ES-I3 (cell line): Measurements from ENCODE around the gene AKAP14.
"Not testable (repeated sequence)": the region's sequence is repeated elsewhere in the genome, so short reads cannot be mapped to it uniquely, and the experiment has no call there.

Experiments used
- H3K36me3 ChIP-seq: 2 replicates; pipeline ENCODE4 v1.6.1; 2013; ENCODE audit warnings: mild to moderate bottlenecking, low read length, control low read depth, moderate library complexity; ENCODE audit not compliant: insufficient read depth
- H3K4me1 ChIP-seq: 2 replicates; pipeline ENCODE4 v1.6.1; 2013; ENCODE audit warnings: mild to moderate bottlenecking, control low read depth, low read length; ENCODE audit not compliant: insufficient read depth
- H3K9ac ChIP-seq: 2 replicates; pipeline ENCODE4 v1.6.1; 2013; ENCODE audit warnings: low read depth, mild to moderate bottlenecking, low read length, moderate library complexity
- H3K9me3 ChIP-seq: 2 replicates; pipeline ENCODE4 v1.6.1; 2013; ENCODE audit warnings: mild to moderate bottlenecking, low read length, moderate library complexity; ENCODE audit not compliant: control insufficient read depth, insufficient read depth

Gene AKAP14

DNA sequence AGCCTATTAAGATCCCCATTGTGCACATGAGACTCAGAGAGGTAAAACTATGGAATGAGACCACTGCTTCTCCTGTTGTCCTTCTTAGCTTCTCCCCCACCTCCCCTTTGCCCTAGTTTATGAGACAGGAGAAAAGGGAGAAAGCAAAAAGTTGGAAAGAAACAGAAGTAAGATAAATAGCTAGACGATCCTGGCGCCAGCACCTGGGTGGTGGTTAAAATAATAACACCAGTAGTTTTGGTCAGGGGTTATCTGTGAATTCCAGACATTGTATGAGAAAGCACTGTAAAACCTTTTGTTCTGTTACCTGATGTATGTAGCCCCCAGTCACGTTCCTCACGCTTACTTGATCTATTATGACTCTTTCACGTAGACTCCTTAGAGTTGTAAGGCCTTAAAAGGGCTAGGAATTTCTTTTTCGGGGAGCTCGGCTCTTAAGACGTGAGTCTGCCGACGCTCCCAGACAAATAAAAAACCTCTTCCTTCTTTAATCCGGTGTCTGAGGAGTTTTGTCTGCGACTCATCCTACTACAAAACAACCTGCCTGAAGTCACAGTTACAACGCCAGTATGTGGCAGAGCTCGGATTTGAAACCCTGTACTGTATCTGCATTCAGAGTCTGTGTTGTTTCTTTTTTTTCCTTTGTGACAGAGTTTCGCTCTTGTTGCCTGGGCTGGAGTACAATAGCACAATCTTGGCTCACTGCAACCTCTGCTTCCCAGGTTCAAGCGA, 3.6 kb upstream of the AKAP14 start:
- not testable (repeated sequence) for H3K9me3 ChIP-seq, H3K9ac ChIP-seq, H3K36me3 ChIP-seq
- H3K4me1 ChIP-seq: peaks cover 12% of the 10 kb centered on the region; the same call in 1 of the 2 replicates

DNA sequence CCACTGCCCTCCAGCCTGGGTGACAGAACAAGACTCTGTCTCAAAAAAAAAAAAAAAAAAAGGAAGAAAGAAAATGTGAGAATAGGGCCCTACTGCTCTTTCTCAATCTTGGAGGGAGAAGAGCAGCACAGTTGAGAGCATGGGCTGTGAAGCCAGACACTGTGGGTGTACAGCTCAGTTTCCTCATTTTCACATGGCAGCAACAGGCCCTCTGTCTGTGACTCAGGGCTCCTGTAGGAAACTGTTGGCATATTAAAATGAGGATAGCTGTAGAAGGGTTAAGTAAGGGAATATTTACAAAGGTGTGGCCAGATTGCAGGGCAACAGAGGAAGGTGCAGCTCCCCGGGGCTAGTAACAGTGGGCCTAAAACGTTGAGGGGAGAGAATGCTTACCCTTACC, 3.4 kb downstream of the AKAP14 start:
- peaks cover 11% of the 10 kb centered on the region; the same call in 1 of the 2 replicates for H3K4me1 ChIP-seq
- H3K9ac ChIP-seq: no peak overlapping the region
- H3K9me3 ChIP-seq: no peaks in the 10 kb centered on the region
- H3K36me3 ChIP-seq: no peaks in the 10 kb centered on the region

DNA sequence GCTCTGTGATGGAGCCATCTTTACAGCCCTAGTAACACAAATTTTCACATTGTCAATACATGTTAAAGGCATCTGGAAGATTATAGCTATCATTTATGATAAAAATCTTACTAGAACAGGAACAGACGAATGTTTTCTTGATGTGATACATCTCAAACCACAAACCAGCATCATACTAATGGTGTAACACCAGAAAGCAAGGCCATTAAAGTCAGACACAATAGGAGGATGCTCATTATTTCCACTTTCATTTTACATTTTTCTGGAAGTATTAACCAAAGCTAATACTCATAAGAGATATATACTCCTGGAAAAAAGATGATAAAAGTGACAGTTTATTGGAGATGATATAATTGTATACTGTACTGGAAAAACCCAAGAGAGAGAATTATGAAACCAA, 5.3 kb downstream of the AKAP14 start:
- no peak overlapping the region for H3K9ac ChIP-seq
- H3K36me3 ChIP-seq: no peaks in the 10 kb centered on the region
- H3K9me3 ChIP-seq: no peaks in the 10 kb centered on the region
- H3K4me1 ChIP-seq: peaks cover 7% of the 10 kb centered on the region; the same call in 1 of the 2 replicates

DNA sequence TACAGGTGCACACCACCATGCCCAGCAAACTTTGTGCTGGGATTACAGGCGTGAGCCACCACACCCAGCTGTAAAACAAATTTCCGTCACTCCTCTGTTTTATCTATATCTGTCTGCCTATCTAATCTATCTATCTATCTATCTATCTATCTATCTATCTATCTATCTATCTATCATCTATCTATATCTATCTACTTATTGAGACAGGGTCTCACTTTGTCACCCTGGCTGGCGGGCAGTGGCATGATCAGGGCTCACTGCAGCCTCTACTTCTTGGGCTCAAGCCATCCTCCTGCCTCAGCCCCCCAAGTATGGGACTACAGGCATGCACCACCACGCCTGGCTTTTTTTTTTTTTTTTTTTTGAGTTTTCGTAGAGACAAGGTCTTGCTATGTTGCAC, 20.6 kb downstream of the AKAP14 start:
- Histone ChIP-seq H3K4me1 (no peaks in the 10 kb centered on the region), H3K9ac (no peak overlapping the region), H3K36me3 (no peaks in the 10 kb centered on the region), H3K9me3 (no peaks in the 10 kb centered on the region)

DNA sequence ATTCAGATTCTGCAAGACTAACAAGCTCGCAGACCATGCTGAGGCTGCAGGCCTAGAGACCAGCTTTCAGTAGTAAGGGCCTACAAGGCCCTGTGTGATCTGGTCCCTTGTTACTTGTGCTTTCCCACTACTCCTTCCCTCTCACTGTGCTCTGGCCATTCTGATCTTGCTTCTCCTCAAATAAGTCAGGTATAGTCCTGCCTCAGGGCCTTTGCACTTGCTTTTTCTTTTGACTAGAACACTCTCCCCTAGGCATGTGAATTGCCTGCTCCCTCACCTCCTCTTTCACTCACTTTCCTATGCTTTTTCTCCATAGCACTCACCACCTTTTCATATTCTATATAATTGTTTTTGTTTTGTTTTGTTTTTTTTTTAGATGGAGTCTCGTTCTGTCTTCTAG, 22.2 kb downstream of the AKAP14 start:
- no peaks in the 10 kb centered on the region for H3K36me3 ChIP-seq
- no peaks in the 10 kb centered on the region for H3K9me3 ChIP-seq
- H3K4me1 ChIP-seq: no peaks in the 10 kb centered on the region
- H3K9ac ChIP-seq: no peak overlapping the region

DNA sequence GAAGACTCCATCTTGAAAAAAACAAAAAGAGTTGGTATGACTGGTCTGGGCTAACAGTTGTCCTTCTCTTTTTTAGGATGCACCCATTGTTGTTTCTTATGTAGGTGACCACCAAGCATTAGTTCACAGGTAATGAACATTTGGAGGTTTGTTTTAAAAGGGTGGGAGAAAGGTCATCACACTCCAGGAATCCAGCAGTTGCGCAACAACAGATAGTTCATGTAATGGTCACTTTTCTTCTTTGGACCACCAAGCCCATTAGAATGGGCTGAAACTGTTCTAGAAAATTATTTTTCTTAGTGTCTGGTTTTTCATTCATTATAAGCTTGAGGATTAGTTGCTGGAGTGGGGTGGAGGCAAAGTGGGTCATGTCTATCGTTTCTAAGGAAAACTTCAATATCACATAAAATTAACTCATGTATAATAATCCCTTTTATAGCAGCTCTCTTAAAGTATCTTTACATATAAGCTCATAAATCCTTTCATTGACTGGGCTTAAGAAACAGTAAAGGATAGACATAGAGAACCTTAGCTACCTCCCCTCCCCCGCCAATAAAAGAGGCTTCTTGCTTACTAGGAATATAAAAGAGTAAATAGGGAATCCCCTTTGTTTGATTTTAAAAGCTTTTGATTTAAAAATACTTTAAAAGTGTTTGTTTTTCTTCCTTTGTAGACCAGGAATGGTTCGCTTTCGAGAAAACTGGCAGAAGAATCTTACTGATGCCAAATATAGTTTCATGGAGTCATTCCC, 24.3 kb downstream of the AKAP14 start:
- H3K9me3 ChIP-seq: no peaks in the 10 kb centered on the region
- H3K36me3 ChIP-seq: no peaks in the 10 kb centered on the region
- H3K9ac ChIP-seq: no peak overlapping the region
- no peaks in the 10 kb centered on the region for H3K4me1 ChIP-seq

DNA sequence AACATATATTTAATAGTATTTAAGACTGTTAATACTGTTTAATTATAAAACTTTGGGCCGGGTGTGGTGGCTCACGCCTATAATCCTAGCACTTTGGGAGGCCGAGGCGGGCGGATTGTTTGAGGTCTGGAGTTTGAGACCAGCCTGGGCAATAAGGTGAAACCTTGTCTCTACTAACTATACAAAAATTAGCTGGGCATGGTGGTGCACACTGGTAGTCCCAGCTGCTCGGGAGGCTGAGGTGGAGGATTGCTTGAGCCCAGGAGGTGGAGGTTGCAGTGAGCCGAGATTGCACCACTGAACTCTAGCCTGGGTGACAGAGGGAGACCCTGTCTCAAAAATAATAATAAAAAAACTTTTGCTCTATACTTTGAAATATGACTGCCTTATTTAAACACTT, 26.7 kb downstream of the AKAP14 start:
- not testable (repeated sequence) for H3K4me1 ChIP-seq, H3K9me3 ChIP-seq, H3K9ac ChIP-seq

DNA sequence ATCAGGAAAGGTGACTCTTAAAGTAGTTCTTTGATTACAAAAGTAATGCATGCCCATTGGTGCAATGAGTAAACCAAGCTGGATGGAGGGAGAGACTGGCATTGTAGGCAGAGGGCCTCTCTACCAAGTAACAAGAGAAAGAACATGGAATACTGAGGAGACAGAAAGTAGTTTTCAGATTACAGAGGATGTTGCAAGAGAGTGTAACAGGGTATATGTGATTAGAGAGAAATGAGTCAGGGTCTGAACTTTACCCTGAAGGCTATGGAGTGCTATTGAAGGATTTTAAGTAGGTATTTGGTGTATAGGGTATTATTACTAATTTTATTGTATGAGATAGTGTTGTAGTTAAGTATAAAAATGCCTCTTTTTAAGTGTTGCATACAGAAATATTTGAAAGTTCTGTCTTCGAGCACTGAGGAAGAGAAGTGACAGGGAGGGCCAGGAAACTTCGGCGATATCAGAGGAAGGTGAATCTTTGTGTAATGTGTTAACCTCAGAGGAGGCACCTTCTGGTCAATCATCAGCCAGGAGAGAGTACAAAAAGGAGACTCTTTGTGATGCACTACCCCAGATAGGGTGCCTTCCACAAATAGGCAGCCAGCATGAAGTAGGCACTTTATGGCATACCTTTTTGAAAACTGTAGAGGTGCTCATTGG, 39.7 kb downstream of the AKAP14 start:
- Histone ChIP-seq H3K9ac (no peak overlapping the region), H3K4me1 (no peaks in the 10 kb centered on the region), H3K36me3 (peaks cover 4% of the 10 kb centered on the region)

More for the DNA sequence above, 26.7 kb downstream of the AKAP14 start:
- not testable (repeated sequence) for H3K36me3 ChIP-seq

DNA sequence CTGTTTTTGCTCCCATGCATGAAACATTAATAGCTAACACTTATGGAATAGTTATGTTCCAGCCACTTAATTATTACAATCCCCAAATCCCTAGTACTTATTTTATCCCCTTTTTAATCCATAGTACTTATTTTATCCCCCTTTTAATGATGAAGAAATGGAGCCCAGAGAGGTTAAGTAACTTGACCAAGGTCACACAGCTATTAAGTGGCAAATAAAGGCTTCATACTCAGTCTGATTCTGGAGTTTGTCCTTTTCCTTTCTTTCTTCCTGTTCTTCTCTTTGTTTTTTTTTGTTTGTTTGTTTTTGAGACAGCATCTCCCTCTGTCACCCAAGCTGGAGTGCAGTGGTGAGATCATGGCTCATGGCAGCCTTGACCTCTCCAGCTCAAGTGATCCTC, 45.6 kb downstream of the AKAP14 start:
- no peaks in the 10 kb centered on the region for H3K9me3 ChIP-seq
- no peak overlapping the region for H3K9ac ChIP-seq
- H3K4me1 ChIP-seq: no peaks in the 10 kb centered on the region
- no peaks in the 10 kb centered on the region for H3K36me3 ChIP-seq

More for the DNA sequence above, 39.7 kb downstream of the AKAP14 start:
- no peaks in the 10 kb centered on the region for H3K9me3 ChIP-seq

DNA sequence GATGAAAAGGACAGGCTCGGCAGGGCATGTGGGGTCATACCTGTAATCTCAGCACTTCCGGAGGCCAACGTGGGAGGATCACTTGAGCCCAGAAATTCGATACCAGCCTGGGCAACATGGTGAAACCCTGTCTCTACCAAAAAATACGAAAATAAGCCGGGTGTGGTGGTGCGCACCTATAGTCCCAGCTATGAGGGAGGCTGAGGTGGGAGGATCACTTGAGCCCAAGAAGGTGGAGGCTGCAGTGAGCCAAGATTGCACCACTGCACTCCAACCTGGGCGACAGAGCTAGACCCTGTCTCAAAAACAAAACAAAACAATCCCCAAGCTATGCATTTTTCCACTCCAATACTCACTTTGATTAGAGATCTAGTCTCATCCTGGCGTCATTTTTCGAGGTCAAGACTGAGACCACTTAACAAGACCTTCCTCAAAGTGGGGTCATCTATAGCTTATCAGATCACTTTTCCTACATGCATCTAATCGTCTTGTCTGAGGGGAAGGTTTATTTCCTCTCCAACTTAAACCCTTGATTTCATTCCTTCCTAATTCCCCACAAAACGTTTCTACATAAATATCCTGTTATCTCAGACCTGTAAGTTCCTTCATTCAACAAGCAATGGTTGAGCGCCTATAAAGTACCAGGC, 46.6 kb downstream of the AKAP14 start:
- no peaks in the 10 kb centered on the region for H3K4me1 ChIP-seq
- H3K9ac ChIP-seq: peak overlapping the region; percentile 46
- H3K36me3 ChIP-seq: no peaks in the 10 kb centered on the region
- no peaks in the 10 kb centered on the region for H3K9me3 ChIP-seq

DNA sequence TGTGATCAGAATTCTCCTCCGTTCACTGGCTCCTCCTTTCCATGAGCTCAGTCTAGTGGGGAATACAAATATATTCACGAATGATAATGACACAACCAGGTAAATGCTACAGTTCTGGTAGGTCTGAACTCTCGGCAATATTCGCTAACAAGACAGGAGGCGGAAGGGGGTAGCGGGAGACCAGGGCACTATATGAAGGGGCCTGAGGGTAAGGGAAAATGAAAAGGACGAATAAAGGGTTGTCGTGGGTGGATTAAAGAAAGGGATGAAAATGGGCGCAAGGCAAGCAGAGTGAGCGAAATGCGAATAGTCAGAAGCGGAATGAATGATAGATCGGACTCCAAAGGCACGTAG, 47.1 kb downstream of the AKAP14 start:
- Histone ChIP-seq H3K9me3 (no peaks in the 10 kb centered on the region), H3K36me3 (no peaks in the 10 kb centered on the region), H3K4me1 (no peaks in the 10 kb centered on the region), H3K9ac (peak overlapping the region; percentile 46)

DNA sequence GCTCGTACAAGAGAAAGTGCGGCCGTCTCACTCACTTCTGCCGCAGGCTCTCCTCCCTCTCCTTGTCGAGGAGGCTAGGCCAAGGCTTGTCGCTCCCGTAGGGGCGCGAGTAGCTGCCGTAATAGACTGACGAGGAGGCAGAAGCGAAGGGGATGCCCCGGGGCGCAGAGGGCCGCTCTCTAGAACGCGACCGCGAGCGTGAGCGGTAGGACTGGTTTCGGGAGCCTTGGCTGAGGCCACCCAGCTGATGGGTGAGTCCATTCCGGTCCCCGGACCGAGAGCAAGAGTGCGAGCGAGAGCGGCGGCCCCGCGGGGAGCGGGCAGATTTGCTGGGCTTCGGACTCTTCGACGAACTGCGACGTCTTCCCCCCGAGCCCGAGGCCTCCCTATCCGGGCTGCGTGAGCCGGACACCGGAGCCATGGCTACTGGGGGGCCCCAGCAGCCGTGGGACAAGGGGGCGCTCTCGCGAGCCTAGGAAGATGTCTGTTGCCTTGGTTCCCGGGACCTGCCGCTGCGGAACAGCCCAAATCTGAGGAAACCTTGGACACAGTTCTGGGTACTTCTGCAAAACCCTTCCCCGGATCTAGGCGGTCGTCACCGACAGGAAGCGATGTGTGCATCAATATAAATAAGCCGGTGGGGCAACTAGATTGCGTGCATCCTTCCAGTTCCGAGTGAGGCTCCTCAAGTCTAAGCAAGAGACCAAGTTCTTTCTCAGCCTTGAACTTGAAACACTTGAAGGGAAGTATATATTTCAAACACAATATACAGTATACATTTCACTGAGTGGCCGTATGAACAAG, 47.7 kb downstream of the AKAP14 start, which contains the start of gene NKAP:
TSS of gene NKAP (minus strand) at position 567 of the 804 bp plus-strand sequence. CDS start at position 421, 146 bp downstream.
- no peaks in the 10 kb centered on the region for H3K4me1 ChIP-seq
- H3K9me3 ChIP-seq: no peaks in the 10 kb centered on the region
- no peaks in the 10 kb centered on the region for H3K36me3 ChIP-seq
- H3K9ac ChIP-seq: peak within 1 kb of the TSS; percentile 46

DNA sequence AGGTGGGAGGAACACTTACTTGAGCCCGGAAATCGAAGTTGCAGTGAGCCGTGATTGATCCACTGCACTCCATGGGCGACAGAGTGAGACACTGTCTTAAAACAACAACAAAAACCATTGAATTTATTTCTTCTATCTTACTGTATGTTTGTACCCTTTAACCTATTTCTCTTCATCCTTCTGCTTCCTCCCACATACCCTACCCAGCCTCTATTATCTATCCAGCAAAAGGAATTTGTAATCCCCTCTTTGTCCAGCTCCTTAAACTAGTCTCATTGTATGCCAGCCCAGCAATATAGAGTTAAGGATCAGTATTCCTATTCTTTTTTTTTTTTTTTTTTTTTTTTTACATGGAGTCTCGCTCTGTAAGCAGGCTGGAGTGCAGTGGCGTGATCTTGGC, 49.8 kb downstream of the AKAP14 start:
- H3K36me3 ChIP-seq: no peaks in the 10 kb centered on the region
- H3K4me1 ChIP-seq: no peaks in the 10 kb centered on the region
- no peaks in the 10 kb centered on the region for H3K9me3 ChIP-seq
- H3K9ac ChIP-seq: no peak overlapping the region

DNA sequence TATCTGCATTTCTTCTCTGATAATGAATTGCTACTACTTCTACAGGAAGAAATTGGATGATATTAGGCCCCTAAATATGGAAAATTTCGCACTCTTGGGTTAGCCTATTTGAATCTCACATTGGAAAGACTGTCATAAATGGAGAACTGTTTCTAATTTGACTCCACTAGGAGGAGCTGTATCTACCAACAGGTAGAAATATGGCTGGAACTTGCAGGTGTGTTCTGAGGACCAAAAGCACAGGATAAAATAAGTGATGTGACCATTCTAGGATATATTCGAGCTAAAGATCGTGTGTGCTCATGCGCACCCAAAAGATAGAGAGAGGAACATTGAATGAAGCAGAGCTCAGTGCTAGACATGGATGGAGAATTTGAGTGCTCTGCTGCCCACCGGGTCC, 52.7 kb downstream of the AKAP14 start:
- Histone ChIP-seq H3K9ac (no peak overlapping the region), H3K36me3 (no peaks in the 10 kb centered on the region), H3K9me3 (no peaks in the 10 kb centered on the region), H3K4me1 (no peaks in the 10 kb centered on the region)
